ENCODE results near the gene FOXP2.

GRCh38 chr7:114623146-114623545 lies 208.5 kb downstream of the FOXP2 start:
- TF ChIP-seq CTCF (IDR thresholded peaks at IDR 0.05; ENCODE audit: low read depth, low read length, missing input control) (no peak), ATF3 (IDR thresholded peaks at IDR 0.05) (no peak), TAF1 (conservative IDR thresholded peaks at IDR 0.05) (no peak)
